NCI-H1105 (cell line): ENCODE results near the gene SNRPA1.

Experiments used
- DNase-seq: peaks from one replicate; lab custom pipeline; 2025; lab: John Stamatoyannopoulos, UW

Gene SNRPA1

DNA sequence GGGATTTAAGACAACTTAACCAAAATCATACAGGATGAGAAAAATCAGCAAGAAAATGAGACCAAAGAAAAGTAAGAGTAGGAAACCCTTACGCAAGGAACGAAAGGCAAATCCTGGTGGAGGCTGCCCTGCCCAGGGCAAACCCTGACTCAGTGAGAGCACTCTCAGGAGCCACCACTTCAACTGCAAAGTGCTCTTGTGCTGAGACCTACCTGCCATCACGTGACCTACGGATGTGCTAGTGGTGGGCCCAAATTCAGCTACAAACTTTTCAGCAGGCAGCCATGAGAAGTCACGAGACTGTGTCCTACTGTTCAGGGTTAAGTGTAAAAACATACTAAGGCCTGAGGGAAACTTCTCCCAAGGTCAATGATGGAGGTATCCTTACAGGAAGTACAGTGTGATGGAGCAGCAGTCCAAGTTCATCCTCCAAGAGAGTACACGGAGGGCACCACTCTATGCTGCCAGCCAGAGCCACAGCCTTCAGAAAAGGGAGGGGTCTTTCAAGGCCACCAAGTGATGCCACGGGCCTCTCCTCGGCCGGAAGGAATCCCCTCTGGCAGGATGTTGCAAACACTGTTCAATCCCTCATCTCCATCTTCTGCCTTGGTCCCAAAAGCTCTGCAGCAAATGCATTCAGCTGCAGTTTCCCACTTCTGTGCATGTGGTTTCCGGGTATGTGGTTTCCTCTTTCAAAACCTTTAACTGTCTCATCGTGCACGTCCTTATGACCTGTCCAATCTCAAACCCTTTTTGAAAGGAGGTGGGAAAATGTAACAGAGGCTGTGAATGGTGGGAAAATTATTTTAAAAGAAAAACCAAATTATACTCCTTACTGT, 52.7 kb downstream of the SNRPA1 start:
- no peak for DNase-seq

DNA sequence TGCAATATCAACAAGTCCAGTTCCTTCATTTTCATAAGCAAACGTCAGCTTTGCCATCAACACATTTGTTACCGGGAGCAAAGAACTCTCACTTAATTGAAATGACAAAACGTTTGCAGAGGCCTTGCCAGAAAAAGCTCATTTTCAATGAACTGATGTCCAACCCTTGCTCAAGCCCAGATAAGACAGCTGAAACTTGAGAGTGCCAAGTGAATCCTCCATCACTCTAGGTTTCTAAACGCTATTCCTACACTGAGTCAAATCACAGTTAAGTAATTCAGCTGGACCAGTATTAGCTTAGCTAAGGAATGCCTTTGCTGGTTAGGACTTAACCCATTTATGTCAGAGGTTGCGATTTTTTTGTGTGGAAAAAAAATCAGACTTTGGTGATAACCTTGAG, 54.7 kb downstream of the SNRPA1 start:
- DNase-seq, result no peak

DNA sequence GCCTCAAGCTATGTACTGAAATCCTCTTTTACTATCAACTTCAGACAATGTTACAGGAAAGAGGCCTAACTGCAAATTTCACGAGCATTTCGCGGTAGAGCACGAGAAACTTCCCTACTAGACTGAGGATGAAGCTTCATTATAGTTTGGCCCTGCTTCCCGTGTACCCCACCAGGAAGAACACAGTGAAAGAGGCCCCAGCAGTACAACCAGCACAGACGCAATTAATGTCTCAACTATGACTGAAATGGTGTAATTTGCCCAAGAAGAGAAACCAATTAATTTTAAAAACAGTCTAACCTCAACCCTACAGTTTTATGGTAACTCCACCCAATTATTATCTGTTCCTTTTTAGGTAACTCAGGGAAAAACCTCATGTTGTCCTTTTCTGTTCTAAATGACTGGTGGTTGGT, 55.3 kb downstream of the SNRPA1 start:
- no peak for DNase-seq

DNA sequence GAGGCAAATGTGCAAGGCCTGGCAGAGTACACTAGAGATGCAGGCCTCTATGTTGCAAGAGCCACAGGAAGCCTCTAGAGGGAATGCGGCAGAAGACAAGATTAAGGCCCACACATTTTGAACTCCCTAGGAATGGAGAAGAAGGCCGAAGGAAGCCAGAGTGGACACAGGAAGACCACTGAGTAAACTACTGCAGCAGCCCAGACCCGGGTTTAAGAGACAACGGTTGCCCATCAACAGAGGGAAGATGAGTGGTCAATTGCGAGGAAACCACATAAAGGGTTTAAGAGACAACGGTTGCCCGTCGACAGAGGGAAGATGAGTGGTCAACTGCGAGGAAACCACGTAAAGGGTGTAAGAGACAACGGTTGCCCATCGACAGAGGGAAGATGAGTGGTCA, 57.8 kb downstream of the SNRPA1 start:
- DNase-seq, result no peak

DNA sequence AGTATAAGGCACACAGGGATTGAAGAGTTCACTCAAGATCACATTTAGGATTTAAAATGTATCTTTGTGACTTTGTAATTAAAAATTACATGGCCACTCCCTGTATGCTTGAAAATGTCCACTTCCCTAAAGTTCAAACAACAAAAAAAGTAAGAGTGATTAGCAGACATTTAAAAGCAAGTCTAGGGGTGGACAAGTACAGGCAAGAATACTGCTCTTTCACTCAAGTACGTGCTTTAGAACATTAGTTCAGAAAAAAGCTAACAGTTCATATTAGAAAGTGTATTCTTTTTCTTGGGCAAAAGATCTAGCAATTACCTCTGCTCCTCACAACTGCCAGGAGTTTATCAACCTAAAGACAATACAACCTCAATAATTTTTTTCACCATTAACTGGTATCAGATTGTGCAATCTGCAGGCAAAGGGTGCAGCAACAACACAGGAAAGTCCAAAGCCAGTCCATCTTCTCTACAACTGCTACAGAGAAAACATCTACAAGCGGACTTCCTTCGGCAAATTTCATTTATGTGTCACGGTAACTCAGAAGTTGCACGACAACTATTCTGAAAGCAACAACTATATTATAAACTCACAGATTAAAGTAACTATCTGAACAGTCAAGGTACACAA, 61.3 kb downstream of the SNRPA1 start:
- no peak for DNase-seq

DNA sequence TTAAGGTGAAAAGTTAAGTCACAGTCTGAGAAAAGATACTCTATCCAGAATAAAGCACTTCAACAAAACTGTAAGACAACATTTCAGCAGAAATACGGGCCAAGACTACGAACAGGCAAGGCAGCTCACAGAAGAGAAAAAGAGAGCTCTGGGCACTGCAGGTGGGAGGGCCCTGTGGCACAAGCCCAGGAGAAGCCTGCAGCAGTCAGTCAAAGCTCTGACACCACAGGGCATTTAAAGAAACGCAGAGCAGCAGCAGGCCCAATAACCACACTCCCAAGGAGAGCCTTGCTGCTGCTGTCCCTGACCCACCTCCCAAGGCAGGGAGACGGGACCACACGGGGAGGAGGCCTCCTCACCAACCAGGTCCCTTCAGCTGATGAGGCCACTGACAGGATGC, 62.4 kb downstream of the SNRPA1 start:
- DNase-seq, result no peak
